HG03457 (cell line): Measurements from ENCODE around the gene ABCC8.
"Not testable (repeated sequence)": the region's sequence is repeated elsewhere in the genome, so short reads cannot be mapped to it uniquely, and the experiment has no call there.

Experiments used
- ATAC-seq: cut with Tn5 transposase; IDR thresholded peaks from one replicate; pipeline ENCODE4 v1.9.1; 2021; ENCODE audit warnings: moderate number of reproducible peaks; ENCODE audit not compliant: unreplicated experiment

ABCC8 gene

GRCh38 chr11:17432002-17432401, 44.6 kb downstream of the ABCC8 start:
- no peak for ATAC-seq

DNA sequence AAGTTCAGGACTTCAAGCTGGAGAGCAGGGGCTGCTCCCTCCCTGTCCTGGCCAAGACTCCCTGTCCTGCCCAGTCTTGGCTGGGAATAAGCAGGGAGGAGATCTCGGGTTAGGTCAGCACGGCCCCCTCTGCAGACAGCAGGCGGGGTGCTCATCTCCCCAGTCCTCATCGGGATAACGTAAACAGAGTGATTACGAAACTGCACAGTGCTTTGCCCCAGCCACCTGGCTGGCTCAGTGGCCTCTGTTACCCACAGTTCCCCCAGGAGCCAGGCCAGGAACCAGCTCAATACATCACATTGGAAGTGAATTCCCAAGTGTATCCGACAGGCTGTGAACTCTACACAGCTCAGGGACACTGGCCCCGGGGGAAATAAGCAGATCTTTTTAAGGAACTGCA, 45.5 kb downstream of the ABCC8 start:
- ATAC-seq: no peak

DNA sequence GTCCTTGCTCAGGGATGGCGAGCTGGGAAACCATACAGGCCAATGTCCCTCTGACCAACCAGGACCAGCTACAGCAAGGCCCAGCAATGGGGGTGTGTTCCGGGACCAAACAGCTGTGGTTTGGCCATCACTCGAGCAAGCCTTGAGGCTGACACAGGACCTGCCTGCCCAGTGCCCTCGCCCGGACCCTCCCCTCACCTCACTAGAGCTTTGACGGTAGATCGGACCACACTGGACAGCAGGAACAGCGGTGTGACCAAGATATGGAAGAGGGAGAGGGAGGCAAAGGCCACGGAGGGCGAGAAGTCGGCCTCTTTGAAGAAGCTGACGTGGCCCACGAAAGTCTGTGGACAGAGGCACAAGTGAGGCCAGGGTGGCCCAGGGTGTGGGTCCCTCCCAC, 46.0 kb downstream of the ABCC8 start:
- ATAC-seq: no peak

- ATAC-seq: no peak
Measured at GRCh38 chr11:17428925-17429324, 47.7 kb downstream of the ABCC8 start.

- ATAC-seq: no peak
Measured at GRCh38 chr11:17428261-17428660, 48.4 kb downstream of the ABCC8 start.

DNA sequence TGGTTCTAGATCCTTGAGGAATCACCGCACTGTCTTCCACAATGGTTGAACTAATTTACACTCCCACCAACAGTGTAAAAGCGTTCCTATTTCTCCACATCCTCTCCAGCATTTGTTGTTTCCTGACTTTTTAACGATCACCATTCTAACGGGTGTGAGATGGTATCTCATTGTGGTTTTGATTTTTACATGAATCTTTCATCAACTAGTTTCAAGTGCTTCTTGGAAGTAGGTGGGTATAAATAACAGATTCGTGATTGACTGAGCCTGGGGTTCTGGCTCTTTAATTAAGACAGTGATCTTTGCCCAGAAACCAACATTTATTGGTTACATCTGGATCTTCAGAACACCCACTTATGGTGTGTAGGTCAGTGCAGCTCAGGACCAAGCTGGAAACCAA, 50.4 kb downstream of the ABCC8 start:
- not testable (repeated sequence) for ATAC-seq

GRCh38 chr11:17423533-17424310, 52.9 kb downstream of the ABCC8 start:
- ATAC-seq: no peak

GRCh38 chr11:17421781-17422180, 54.9 kb downstream of the ABCC8 start:
- ATAC-seq: no peak

DNA sequence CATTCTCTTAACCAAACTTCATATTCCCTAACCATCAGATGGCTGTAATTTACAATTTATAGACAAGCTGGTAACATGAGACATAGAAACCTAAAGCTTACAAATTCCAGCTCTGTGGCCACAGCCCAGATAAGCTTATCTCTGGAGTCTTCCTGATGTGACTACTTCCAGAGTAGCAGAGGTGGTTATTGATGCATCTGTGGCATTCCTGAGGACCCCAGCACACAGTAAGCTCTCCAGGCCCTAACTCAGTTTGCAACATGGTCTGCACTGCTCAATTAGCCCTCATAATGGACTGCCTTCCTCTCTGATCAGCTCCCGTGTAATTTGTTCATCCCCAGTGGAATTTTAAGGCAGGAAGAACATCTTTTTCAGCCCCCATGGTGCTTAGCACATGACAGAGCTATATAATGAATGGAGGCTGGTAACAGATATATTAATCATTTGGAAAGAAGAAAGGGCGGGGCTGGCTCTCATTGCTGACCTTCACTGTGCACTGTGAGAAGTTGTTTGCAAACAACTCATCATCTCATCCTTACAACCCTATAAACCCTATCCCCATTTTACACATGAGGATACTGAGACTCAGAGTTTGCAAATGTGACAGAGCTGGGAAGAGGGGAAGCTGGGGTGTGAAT, 58.1 kb downstream of the ABCC8 start:
- no peak for ATAC-seq

DNA sequence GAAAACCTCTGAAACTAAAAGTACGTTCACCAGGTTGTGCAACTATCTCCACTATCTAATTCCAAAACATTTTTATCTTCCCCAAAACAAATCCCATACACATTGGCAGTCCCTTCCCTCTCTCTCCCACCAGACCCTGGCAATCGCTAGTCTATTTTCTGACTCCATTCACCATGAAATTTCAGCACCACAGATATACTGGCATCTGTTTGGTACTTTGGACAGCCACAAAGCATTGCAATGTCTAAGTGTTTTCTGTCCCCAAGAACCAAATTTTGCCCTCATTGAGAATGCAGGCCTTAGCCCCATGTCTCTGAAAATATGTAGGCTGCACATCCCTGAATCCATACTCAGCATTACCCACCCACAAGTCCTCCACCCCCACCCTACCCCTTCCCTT, 60.2 kb downstream of the ABCC8 start:
- no peak for ATAC-seq

- no peak for ATAC-seq
Measured at GRCh38 chr11:17415523-17416104, 61.0 kb downstream of the ABCC8 start.

DNA sequence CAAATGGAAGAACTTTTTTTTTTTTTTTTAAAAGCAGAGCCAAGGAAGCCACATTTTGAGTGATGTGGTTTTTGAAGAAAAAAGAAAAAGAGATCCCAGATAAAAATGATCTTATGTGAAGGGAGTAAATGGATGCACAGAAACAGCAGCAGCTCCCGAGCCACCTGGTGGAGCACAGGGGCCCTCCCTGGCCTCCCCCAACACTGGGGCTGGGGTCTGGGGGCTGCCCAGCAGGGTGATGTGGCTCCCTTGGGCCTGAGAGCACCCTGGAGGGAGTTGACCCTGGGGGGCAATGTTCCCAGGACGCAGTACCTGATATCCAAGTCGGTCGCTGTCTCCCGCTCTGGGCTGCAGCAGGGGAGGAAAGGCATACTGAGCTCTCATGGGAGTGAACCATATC, 61.7 kb downstream of the ABCC8 start:
- no peak for ATAC-seq

DNA sequence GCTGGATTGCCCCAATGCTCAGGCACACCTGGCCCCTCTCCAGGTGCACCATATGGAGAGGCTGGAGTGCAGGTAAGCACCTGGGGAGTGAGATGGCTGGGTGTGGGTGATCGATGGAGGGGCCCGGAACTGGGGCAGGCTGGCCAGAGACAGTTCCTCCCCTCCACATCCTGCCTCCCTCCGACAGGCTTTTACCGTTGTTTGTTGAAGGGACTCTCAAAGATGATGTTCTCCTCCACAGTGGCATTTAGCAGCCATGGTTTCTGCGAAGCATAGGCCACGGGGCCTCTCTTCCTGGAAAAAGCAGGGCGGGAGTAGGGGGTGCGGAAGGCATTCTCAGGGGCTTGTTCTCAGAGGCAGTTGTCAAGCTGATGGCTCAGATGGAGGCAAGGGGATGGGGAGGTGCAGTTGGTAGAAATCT, 62.3 kb downstream of the ABCC8 start:
- no peak for ATAC-seq

DNA sequence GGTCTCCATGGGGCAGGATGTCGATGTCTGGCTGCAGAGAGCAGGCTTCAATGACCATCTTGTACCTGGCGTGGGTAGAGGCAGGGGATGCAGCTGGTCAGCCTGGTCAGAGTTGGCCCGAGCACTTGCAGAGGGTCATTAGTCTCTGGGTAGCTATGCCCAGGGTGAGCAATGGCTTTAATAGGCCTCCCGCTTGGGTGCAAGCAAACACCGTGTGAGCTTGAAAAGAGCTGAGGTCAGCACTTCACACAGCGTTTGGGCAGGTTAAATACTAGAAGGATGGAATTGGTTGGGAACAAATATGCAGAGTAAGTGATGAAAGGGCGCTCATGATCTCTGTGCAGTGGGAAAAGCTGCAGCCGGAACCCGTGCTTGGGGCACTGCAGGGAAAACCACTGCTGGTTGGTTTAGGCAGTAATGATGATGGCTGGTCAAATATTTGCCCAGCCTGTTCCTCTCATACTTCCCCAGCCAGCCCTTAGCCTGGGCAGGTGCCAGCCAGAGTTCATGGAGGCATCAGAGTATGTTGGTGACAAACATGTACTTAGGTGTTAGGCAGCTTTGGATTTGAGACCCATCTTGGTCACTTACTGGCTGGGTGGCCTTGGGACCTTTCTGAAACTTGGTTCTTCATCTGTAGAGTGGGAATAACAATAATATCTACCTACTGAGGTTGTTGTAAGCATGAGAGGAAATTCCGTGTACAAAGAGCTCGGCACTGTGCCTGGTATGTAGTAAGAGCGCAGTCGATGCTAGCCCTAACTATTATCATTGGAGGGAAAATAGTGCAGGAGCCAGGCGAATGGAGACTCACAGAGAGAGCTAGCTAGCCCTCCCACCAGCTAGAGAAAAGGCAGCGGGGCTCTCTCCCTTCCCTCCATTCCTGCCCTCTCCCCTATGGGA, 63.0 kb downstream of the ABCC8 start:
- no peak for ATAC-seq

GRCh38 chr11:17412488-17413180, 64.0 kb downstream of the ABCC8 start:
- ATAC-seq: no peak

DNA sequence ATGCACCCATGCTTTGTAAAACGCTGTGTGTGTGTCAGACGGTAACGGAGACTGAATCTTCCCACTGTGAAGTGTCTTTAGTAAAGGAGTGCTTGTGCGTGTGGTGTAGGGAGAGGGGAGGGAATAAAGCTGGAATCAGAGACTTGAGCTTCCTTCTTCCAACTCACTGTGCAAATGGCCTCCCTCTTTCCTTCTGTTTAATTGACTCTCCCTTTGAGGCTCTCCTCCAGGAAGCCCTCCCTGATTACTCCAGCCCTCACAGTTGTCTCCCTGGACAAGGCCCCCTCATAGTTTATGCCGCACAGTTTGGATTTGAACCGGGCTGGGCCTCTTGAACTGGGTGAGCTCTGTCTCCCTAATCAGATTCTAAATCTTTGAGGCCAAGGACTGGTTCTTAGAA, 65.2 kb downstream of the ABCC8 start:
- ATAC-seq: no peak

GRCh38 chr11:17410606-17411379, 65.9 kb downstream of the ABCC8 start:
- no peak for ATAC-seq

DNA sequence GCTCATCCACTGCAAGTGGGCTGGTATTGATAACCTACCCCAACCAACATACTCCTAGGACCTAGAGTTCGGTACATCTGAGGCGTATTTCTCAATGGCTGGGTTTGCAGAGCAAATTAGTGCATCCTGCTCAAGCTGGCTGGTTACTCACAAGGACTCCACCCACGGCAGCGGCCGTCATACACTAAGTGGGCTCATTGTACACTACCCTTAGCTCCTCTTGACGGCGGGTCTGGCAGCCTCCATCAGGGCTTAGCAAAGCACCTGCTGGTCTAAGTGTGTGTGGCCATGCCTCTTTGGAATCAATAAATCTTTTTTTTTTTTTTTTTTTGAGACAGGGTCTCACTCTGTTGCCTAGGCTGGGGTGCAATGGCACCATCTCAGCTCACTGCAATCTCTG, 68.0 kb downstream of the ABCC8 start:
- ATAC-seq: no peak

DNA sequence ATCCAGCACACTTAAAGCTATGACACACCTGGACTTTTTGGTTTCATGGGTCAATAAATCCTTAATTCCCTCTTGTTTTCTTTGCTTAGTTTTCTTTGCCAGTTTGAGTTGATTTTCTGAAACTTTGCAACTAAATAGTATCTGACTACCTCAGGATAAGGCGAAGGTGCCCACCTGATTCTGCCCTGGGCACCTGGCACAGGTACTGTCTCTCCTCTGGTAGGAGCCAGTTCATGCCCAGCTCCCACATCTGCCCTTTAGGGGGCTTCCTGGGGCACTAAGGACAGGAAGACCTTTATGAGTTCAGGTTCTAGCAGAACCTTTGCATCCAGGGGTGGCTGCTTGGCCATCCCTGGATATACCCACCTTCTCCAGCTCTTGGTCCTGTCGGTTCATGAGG, 68.6 kb downstream of the ABCC8 start:
- no peak for ATAC-seq

DNA sequence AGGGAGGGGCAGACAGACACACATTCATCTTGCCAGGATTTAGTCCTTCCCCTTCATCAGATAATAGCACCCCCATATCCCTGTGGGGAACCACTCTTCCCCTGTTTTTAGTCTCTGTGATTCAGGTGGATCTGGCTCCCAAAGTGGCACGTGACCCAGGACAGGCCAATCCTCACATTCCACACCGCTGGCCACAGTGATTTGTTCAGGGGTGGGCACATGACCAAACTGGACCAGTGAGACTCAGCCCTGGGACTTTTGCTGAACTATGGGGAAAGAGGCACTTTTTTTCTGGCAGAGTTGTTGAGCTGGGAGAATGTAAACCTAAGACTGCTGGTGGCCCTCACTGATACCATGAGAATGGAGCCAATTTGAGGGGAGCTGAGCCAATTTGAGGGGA, 69.1 kb downstream of the ABCC8 start:
- no peak for ATAC-seq
